ENCODE data around the gene NUP62. TPM values are rescaled to one million over a fixed set of nuclear protein-coding genes. Genes with fewer than 3 reads are reported as not detected.
A peak's percentile ranks its signal among the peaks of the same experiment; 100 is the strongest.
"Not testable (repeated sequence)": the region's sequence is repeated elsewhere in the genome, so short reads cannot be mapped to it uniquely, and the experiment has no call there.

Gene NUP62, protein sequence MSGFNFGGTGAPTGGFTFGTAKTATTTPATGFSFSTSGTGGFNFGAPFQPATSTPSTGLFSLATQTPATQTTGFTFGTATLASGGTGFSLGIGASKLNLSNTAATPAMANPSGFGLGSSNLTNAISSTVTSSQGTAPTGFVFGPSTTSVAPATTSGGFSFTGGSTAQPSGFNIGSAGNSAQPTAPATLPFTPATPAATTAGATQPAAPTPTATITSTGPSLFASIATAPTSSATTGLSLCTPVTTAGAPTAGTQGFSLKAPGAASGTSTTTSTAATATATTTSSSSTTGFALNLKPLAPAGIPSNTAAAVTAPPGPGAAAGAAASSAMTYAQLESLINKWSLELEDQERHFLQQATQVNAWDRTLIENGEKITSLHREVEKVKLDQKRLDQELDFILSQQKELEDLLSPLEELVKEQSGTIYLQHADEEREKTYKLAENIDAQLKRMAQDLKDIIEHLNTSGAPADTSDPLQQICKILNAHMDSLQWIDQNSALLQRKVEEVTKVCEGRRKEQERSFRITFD
- total RNA-seq: 28.1 and 46.0 TPM in 2 replicates

DNA sequence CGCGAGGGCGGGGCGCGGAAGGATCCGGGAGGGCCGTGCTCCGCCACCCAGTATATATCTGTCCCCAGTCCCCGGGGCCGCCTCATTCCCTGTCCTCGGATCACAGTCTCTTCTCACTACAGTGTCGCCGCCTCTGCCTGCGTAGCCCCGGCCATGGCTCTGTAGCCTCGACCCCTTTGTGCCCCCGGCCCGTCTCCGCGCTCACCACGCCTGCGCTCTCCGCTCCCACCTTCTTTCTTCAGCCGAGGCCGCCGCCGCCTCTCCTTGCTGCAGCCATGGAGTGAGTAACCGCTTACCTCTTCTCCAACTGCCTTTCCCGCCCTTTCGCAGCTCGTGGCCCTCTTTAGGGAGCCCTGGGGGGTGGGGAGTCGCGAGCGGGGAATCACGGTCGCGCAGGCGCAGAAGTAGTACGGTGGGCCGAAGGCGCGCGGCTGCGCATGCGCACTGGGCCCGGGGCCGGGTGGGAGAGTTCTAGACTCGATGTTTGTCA is at the start of gene NUP62, which contains the start of gene ATF5:
NUP62 (minus strand) TSS at position 384 of the 490 bp plus-strand sequence. CDS start 19,697 bp downstream, outside the sequence.
ATF5 (plus strand) TSS at position 85 of the 490 bp plus-strand sequence. CDS start 1,646 bp downstream, outside the sequence.
- DNase-seq (ENCODE audit: low read depth): peak; percentile 52

DNA sequence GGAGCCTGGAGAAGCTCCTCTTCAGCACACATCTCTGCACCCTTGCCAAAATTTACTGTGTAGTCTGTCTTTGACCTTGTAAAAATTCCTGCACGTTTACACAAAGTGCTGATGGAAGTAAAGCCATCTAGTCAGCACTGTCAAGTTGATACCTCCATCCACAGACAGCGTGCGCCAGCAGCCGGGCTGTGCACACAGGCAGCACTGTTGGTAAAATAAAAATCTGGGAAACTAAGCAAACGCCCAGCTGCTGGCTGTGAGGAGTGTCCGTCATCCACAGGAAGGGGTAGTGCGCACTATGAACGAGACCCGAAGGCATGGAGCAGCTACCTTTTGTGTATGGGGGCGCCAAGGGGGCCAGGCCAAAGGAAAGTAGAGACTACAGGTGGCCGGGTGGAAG is 49.0 kb upstream of the NUP62 start:
- DNase-seq (ENCODE audit: low read depth): no peak

DNA sequence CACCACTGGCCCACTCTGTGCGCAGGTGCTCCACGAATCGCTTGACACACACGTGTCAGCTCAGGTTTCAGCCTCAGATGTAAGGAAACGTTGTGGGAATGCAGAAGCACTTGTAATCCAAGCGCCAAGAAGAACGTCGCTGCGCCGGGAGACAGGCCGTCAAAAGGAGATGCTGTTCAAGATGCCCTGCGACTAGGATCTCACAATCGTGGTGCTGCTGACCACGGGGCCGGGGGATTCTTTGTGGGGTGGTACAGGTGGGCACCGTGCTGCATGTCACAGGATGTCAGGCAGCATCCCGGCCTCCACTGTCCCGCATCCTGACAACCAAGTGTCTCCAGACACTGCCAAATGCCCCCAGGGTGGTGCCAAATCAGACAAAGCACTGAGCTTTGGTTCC is 48.6 kb upstream of the NUP62 start:
- no peak for DNase-seq (ENCODE audit: low read depth)

DNA sequence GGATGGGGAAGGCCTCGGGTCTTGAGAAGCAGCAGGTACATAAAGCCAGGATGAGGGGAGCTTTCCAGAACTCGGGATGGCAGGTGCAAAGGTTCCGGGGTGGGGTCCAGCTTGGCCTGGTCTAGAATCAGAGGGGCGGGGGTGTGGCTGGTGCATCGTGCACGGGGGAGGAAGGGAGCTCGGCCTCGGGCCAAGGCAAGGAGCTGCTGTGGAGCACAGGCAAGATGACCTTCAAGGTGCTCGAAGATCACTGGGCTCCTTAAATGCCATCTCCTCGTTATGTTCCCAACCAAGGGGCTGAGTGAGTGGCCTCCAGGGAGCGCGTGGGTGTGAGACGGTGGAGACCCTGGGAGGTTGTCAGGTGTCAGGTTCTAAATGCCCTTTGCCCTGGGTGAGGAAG is 47.8 kb upstream of the NUP62 start:
- DNase-seq (ENCODE audit: low read depth): no peak

DNA sequence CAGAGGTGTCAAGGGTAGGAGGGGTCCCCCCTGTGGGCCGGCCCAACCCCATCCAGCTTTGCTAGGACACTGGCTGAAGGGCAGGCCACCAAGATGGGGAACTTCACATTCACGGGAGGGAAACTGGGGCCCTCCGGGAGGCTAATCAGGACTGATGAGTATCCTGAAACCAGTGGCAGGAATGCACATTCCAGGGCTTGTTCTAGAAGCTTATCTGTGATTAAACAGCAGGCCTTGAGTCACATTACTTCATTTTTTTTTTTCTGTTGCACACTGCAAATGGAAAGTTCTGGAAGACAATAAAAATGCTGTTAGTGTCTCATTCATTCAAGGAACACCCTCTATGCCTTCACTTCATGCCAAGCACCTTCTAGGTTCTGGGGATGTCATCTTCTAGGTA is 47.2 kb upstream of the NUP62 start:
- DNase-seq (ENCODE audit: low read depth): no peak

DNA sequence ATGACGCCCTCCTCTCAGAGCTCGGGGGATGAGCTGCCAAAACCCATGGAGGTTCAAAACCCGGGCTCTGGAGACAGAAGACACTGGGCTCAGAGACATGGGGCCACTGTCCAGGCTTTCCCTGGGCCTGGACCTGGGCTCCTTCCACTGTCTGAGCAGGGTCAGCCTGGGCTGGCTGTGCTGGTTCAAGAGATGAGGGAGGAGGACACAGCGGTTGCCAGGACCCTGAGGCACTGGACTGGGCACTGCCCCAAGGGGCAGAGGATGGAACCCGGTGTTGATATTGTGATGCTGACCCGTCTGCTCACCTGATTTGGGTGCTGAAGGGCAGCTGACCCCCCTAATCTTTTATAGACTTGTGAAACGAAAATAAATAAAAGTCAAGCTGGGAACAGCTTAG is 45.7 kb upstream of the NUP62 start:
- no peak for DNase-seq (ENCODE audit: low read depth)

DNA sequence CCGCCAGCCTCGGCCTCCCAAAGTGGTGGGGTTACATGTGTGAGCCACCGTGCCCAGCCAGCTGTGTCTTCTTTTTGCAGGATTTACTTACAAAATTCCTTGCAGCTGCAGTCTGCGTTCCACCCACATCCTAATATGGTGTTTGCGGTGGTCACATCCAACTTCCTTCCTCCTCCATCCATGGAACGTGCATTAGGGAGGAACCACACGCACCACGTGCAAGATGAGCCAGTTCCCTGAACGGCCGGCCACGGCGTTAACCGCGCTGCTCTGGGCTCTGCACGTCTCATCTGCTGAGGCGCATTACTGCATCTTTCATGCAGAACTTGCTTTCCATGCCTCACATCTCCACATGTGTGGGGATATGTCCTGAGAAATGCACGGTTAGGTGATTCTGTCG is 44.7 kb upstream of the NUP62 start:
- DNase-seq (ENCODE audit: low read depth): no peak

DNA sequence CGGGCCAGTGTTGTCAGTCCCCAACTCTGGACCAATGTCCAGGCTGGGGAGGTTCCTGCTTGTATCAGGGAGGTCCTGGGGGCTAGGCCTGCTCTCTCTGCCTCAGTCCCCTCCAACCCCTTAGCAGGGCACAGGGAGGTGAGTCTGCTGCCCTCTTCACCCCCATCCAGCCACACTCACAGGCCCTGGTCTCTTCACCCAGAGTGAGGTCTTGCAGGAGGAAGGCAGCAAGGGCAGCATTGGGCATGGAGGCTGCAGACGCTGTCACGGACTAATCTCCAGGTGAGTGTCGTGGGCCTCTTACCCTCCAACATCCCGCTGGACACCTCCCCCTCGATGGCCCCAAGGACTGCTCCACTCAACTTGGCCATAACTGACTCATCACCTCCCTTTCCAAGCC is 43.5 kb upstream of the NUP62 start:
- DNase-seq (ENCODE audit: low read depth): no peak

DNA sequence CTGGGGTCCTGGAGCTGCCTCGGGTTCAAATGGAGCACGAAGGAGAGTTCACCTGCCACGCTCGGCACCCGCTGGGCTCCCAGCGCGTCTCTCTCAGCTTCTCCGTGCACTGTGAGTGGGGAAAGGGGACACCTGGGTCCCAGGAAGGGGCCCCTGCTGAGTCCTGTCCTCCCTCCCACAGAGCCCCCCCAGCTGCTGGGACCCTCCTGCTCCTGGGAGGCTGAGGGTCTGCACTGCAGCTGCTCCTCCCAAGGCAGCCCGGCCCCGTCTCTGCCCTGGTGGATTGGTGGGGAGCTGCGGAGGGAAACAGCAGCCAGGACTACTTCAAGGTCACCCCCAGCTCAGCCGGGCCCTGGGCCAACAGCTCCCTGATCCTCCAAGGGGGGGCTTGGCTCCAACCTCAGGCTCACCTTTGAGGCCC is 42.7 kb upstream of the NUP62 start:
- DNase-seq (ENCODE audit: low read depth): no peak

DNA sequence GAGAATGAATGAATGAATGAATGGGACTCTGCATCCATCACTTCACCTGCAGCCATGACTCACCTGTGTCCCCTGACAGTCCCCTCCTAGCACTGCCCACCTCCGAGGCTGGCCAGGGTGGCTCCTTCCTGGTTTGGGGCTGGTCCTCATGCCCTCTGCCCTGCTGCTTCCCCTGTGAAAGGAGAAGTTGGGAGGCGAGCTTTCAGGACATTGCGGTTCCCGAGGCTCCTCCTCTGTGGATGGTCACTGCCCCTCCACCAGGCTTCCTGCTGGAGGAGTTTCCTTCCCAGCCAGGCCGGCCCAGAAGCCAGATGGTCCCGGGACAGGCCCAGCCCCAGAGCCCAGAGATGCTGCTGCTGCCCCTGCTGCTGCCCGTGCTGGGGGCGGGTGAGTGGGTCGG is 40.1 kb upstream of the NUP62 start:
- not testable (repeated sequence) for DNase-seq (ENCODE audit: low read depth)

DNA sequence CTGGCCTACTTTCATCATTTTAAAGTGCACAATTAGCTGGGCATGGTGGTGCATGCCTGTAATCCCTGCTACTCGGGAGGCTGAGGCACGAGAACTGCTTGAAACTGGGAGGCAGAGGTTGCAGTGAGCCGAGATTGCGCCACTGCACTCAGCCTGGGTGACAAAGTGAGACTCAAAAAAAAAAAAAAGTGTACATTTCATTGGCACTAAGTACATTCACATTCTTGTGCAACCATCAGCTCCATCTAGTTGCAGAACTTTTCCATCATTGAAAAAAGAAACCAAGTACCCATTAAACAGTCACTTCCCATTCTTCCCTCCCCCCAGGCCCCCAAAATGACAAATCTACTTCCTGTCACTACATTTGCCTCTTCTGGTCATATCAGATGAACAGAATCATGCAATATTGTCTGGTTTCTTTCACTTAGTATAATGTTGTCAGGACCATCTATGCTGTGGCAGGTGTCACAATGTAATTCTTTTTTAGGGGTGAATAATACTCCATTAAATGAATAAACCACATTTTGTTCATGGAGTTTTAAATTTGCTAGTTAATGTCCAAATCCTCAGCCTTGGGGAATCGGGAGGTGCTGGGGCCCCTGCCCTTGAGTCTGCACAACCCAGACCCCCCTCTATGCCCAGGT is 39.1 kb upstream of the NUP62 start:
- no peak for DNase-seq (ENCODE audit: low read depth)

DNA sequence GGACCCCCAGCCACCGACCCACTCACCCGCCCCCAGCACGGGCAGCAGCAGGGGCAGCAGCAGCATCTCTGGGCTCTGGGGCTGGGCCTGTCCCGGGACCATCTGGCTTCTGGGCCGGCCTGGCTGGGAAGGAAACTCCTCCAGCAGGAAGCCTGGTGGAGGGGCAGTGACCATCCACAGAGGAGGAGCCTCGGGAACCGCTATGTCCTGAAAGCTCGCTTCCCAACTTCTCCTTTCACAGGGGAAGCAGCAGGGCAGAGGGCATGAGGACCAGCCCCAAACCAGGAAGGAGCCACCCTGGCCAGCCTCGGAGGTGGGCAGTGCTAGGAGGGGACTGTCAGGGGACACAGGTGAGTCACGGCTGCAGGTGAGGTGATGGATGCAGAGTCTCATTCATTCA is 31.7 kb upstream of the NUP62 start, which contains the start of gene SIGLEC11:
SIGLEC11 (minus strand) TSS at position 193 of the 400 bp plus-strand sequence; CDS start at position 102, 91 bp downstream.
- not testable (repeated sequence) for DNase-seq (ENCODE audit: low read depth)

DNA sequence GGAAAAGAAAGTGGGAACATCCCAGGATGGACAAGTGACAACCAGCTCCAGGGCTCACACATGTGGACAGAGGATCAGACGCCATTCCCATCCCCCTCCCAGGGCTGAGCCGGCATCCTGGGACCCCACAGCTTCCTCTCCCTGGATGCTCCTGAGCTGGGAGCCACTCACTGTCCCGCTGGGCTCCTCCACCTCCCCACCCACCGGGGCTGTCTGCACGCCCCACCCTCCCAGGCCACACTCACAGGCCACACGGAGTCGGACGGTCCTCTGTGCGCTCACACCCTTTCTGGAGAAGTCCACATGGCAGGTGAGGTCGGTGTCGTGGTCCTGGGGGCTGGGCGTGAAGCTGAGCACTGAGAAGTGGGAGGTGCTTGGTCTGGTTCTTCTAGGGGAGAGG is 30.6 kb upstream of the NUP62 start:
- not testable (repeated sequence) for DNase-seq (ENCODE audit: low read depth)

DNA sequence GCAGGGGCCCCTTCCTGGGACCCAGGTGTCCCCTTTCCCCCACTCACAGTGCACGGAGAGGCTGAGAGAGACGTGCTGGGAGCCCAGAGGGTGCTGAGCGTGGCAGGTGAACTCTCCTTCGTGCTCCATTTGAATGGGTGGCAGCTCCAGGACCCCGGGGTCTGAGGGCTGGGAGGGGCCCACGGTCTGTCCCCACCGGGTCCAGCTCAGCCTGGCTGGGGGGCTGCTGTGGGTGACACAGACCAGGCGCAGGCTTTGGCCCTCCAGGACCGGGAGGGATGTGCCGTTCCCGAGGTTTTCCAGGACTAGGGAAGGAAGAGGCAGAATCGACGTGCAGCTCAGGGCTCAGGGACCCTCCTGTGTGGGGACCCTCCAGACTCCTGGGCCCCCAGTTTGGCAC is 29.3 kb upstream of the NUP62 start:
- DNase-seq (ENCODE audit: low read depth): not testable (repeated sequence)

DNA sequence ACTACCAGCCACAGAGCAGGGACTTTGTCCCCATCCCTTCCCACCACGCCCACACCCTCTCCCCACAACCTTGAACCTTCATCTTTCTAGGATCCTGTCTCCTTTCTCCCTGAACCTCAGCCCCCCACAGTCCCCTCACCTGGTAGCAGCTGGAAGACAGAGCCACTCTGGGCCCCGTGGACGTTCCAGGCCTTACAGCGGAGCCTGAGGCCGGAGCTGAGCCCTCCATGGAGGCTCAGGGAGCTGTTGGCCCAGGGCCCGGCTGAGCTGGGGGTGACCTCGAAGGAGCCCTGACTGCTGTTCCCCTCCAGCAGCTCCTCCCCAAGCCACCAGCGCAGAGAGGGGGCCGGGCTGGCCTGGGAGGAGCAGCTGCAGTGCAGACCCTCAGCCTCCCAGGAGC is 28.8 kb upstream of the NUP62 start:
- not testable (repeated sequence) for DNase-seq (ENCODE audit: low read depth)

DNA sequence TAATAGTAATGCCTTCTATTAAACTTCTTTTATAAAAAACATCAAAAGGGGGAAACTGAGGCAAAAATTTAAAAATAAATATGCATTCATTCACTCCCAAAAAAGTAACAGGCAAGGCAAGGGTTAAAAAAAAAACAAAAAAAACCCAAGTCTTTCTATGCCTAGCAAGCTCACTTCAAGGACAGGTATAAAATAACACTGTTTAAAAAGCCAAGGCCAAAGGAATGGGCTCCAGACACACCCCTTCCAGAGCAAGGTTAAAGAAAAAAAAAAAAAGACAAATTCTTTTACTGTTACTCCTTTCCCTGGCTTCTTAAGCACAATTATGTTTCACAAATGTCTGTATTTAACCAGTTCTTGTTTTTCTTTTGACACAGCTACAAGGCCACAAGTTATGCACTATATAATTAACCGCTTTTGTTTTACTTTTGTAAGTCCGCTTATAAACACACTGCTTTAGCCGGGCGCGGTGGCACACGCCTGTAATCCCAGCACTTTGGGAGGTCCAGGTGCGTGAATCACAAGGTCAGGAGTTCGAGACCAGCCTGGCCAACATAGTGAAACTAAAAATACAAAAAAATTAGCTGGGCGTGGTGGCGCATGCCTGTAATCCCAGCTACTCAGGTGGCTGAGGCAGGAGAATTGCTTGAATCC is 28.1 kb upstream of the NUP62 start:
- DNase-seq (ENCODE audit: low read depth): no peak

DNA sequence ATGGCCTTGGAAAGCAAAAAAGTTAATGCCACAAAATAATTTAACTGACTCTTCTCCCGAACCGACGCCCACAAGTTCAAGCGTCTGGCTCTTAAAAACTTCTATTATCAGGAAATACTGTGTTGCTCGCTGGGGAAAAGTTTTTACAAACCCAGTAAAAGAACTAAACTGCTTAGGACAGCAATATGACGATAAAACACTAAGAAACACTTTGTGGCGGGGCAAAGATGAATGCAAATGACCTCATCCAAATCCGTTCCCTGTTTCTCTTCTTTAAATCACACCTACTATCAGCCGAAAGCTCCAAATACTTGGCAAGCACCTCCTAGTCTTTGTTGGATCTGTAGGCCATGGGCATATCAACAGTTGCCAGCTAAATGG is 26.8 kb upstream of the NUP62 start:
- DNase-seq (ENCODE audit: low read depth): no peak

DNA sequence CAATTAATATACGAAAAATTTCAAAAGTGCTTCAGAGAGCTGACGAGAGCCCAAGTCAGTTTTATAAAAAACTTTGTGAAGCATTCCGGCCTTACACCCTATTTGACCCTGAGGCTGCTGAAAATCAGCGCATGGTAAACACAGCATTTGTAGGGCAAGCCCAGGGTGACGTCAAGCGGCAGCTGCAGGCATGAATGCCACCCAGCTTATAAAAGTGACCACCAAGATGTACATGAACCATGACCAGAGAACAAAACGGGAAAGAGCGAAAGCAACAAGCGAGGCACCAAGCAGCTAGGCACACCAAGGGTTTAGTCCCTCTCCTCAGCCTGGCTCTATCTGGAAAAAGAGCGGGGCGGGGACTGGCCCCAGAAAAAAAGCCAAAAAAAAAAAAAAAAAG is 25.6 kb upstream of the NUP62 start:
- DNase-seq (ENCODE audit: low read depth): peak; percentile 15

DNA sequence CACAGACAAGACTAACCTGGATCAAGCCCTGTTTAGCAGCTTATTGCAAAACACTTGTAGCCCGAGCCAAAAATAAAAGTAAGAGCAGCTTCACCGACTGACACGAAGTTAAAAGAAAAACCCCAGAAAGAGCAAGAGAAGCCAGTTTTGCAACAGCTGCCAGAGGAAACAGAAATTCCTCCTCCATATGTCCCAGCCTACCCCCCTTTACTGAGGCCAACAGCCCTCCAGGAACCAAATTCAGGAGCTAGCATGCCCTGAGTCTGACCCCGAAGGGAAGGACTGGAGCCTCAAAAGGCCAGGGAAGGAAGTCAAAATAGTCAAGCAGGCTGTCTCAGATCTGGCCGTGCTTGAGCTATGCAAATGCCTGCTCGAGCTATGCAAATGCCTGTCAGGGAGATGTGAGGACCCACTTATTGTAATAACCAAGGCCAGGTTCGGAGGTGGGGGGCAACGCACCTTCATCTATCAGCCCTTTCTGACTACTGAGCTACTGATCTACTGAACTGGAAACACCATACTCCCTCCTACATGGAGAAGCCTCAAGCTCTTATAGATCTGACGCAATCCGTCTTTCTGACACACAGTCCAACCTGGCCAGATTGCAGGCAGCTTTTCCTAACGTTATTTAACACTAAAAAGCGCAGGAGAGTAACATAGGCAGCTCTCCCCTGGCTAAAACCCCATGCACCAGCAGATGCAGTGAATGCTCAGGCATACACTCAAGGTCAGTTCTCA is 25.0 kb upstream of the NUP62 start:
- no peak for DNase-seq (ENCODE audit: low read depth)

DNA sequence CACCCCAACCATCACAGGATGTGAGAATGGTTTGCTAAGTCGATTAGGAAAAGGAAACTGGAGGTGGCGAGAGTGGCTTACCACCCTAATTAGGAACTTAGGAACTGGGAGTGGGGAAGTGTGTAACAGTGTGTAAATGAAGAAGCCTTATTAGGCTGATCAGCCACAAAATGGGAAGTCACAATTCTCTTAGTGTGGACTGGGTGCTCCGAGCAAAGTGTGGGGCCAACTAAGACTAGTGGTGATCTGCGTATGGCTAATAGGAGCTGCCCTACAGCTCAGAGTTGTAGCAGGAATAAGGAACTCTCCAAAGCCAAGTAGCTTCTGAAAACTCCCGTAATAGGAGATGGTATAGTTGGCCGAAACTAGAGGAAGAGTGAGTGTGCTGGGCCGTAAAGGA is 24.1 kb upstream of the NUP62 start:
- DNase-seq (ENCODE audit: low read depth): no peak

DNA sequence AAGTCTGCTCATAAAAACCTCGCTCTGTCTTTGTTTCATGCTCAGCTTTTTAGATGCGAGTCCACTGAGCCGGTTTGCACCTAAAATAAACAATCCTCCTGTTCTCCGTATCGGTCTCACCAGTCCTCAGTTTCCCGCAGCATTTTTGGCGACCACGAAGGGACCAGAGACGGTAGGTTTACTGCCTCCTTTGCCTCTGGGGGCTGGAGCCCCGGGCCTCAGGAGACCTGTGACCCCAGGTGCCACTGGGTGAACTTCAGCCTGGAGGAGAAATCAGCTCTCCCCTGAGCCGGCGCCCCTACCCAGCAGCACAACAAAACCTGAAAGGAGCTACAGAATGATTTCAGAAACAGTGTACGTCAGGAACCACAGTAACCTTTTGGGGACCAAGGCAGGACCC is 23.6 kb upstream of the NUP62 start:
- no peak for DNase-seq (ENCODE audit: low read depth)

DNA sequence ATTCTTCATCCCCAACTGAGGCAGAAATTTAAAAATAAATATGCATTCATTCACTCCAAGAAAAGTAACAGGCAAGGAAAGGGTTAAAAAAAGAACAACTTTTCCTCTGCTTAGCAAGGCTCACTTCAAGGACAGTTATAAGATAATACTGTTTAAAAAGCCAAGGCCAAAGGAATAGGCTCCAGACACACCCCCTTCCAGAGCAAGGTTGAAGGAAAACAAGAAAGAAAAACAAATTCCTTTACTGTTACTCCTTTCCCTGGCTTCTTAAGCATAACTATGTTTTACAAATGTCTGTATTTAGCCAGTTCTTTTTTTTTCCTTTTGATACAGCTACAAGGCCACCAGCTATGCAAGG is 23.2 kb upstream of the NUP62 start:
- no peak for DNase-seq (ENCODE audit: low read depth)
